ENCODE results near the gene MBOAT7.

Gene MBOAT7

DNA sequence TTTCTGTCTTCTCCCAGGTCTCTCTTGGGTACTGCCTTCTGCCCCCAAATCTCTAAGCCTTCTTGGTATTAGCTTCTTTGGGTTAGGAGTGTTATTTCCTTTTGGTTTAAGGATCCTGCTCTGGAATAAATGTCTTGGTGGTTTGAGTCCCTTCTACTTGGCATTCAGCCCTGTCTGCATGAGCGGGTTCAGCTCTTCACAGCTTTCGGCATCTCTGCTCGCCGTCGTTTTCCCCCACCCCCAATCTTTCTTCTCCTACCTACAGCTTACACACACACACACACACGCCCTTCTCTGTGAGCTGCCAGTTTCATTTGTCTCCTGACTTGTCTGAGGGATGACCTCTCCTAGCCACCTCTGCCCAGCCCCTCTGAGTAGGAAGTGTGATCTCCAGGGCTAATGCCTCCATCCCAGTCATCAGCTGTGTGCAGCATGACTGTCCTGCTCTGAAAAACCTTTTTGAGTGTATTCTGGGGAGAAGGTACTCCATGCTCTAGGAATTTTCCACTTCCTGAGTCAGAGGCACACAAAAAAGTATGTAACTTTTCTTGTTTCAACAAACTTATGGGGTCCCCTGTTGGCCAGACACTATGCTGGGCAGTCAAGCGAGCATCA is 47.1 kb downstream of the MBOAT7 start:
- Histone ChIP-seq H3K4me3 (no peak overlapping the region), H3K9me3 (no peaks in the 10 kb centered on the region), H3K4me1 (no peaks in the 10 kb centered on the region), H3K36me3 (replicated peaks) (peaks cover 82% of the 10 kb centered on the region), H3K27me3 (ENCODE audit: low read depth) (no peaks in the 10 kb centered on the region)
- in situ Hi-C loops (cut with MboI; ENCODE audit: low sequenced_read_pairs), result no loop called here
- DNase-seq (ENCODE audit: low spot score in 2 of 2), result no peak

DNA sequence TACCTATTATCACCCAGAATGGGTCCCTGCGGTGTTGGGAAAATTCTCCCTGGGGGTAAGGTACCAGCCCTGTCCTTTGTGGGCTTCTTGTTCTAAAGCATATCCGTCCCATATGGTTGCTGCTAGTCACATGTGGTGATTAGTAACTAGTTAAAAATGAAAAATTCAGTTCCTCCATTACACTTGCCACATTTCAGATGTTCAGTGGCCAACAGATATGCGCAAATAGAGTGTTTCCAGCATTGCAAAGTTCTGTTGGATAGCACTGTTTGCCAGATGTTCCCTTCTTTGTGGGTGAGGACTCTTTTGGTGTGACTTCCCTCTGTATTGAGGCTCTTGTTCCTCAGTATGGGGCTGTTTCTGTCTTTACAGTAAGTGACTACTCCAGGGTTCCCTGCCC is 48.0 kb downstream of the MBOAT7 start:
- Histone ChIP-seq H3K4me1 (peaks cover under 1% of the 10 kb centered on the region; the same call in 1 of the 2 replicates), H3K36me3 (replicated peaks) (peaks cover 72% of the 10 kb centered on the region), H3K27me3 (ENCODE audit: low read depth) (no peaks in the 10 kb centered on the region), H3K4me3 (no peak overlapping the region), H3K9me3 (no peaks in the 10 kb centered on the region)
- DNase-seq (ENCODE audit: low spot score in 2 of 2), result no peak
- in situ Hi-C loops (cut with MboI; ENCODE audit: low sequenced_read_pairs), result no loop called here

DNA sequence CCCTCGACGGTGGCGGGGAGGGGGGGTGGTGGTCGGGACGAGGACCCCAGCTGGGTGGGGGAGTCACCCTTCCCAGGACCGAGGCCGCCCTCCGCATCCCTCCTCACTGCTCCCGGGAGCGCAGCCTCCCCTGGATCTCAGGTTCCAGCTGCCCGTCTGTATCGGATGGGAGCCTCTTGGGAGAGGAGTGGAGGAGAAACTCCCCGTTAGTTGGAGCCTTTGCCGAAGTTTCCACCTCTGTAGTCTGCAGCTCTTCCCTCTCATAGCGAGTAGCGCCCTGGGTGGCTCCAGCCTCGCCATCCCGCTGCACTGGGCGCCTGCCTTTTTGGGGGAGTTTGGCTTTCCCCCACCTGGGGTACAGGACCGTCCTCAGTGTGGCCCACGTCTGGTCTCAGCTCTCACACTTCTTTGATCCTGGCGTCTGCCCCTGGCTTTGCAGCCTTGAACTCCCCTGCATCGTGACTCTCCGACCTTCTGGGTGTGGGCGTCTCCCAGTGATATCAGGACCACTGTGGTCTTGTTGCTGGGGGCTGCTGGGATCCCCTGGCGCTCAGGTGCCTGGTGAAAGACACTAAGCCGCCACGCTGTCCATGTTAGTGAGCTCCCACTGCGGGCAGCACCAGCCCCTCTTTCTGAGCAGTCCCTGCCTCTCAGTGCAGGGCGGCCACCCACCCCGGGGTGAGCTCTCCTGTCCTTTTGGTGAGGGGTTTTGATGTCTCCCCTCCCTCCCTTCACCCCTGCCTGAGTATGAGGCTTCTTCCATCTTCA is 50.7 kb downstream of the MBOAT7 start:
- H3K36me3 ChIP-seq (replicated peaks), result peaks cover 46% of the 10 kb centered on the region
- DNase-seq (ENCODE audit: low spot score in 2 of 2), result no peak

GRCh38 chr19:54137699-54138488 is 51.5 kb downstream of the MBOAT7 start, which contains the start of gene CNOT3:
Gene CNOT3 (plus strand): TSS chr19:54137762. CDS start chr19:54142979, 5,217 bp downstream.
- peaks cover 2% of the 10 kb centered on the region for H3K4me1 ChIP-seq
- in situ Hi-C loops (cut with MboI; ENCODE audit: low sequenced_read_pairs), result no loop called here
- H3K36me3 ChIP-seq (replicated peaks), result peaks cover 41% of the 10 kb centered on the region
- DNase-seq (ENCODE audit: low spot score in 2 of 2), result peak in 1 of 2 experiments; percentile 30
- no peaks in the 10 kb centered on the region for H3K9me3 ChIP-seq
- no peaks in the 10 kb centered on the region for H3K27me3 ChIP-seq (ENCODE audit: low read depth)
- H3K4me3 ChIP-seq, result peak within 1 kb of the TSS; percentile 96

More for the DNA sequence above, 50.7 kb downstream of the MBOAT7 start:
- H3K9me3 ChIP-seq, result no peaks in the 10 kb centered on the region
- H3K27me3 ChIP-seq (ENCODE audit: low read depth), result no peaks in the 10 kb centered on the region
- in situ Hi-C loops (cut with MboI; ENCODE audit: low sequenced_read_pairs), result no loop called here
- H3K4me3 ChIP-seq, result peak overlapping the region; percentile 96
- H3K4me1 ChIP-seq, result peaks cover 2% of the 10 kb centered on the region

GRCh38 chr19:54136864-54137698 is 52.3 kb downstream of the MBOAT7 start:
- H3K9me3 ChIP-seq, result no peaks in the 10 kb centered on the region
- DNase-seq (ENCODE audit: low spot score in 2 of 2), result peak; percentile 100
- in situ Hi-C loops (cut with MboI; ENCODE audit: low sequenced_read_pairs), result no loop called here
- peaks cover 2% of the 10 kb centered on the region for H3K4me1 ChIP-seq
- peak overlapping the region; percentile 96 for H3K4me3 ChIP-seq
- H3K36me3 ChIP-seq (replicated peaks), result peaks cover 35% of the 10 kb centered on the region
- H3K27me3 ChIP-seq (ENCODE audit: low read depth), result no peaks in the 10 kb centered on the region

DNA sequence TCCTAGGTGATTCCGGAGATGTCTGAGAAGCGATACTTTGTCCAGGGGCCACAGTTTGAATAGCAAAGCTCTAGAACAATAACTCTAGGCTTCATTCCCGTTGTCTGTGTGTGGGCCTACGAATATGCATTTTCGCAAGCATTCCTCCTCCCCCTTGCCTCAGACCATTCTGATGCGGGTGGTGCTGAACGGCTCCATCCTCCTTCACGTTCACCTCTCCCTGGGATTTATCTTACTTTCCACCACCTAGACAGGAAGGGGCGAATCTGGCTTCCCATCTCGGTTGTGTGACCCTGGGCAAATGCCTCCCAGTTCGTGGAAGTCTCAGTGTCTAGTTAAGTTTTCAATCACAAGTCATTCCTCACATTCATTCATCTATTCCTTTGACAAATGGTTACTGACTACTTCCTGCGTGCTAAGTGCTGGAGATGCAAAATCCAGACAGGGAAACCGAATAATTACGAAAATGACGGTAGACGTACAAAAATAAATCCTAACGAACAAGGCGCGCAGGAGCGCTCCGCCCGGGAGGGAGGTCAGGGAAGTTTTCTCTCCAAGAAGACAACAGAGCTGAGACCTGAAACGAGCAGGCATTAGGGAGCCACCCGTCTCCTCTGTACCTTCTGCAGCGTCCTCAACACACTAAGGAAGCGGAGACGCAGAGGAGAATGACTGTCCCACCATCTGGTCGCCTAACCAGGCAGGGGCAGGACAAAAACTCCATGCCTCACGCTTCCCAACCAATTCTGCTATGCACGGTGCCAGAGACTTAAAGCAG is 53.1 kb downstream of the MBOAT7 start:
- H3K4me1 ChIP-seq, result peaks cover 2% of the 10 kb centered on the region
- H3K9me3 ChIP-seq, result no peaks in the 10 kb centered on the region
- in situ Hi-C loops (cut with MboI; ENCODE audit: low sequenced_read_pairs), result no loop called here
- DNase-seq (ENCODE audit: low spot score in 2 of 2), result peak; percentile 43 to 48
- peaks cover 29% of the 10 kb centered on the region for H3K36me3 ChIP-seq (replicated peaks)
- H3K4me3 ChIP-seq, result peak overlapping the region; percentile 39
- no peaks in the 10 kb centered on the region for H3K27me3 ChIP-seq (ENCODE audit: low read depth)

- H3K4me1 ChIP-seq, result peaks cover 2% of the 10 kb centered on the region
- no peaks in the 10 kb centered on the region for H3K9me3 ChIP-seq
- DNase-seq (ENCODE audit: low spot score in 2 of 2), result no peak
- in situ Hi-C loops (cut with MboI; ENCODE audit: low sequenced_read_pairs), result no loop called here
- H3K4me3 ChIP-seq, result no peak overlapping the region
- H3K27me3 ChIP-seq (ENCODE audit: low read depth), result no peaks in the 10 kb centered on the region
- peaks cover 17% of the 10 kb centered on the region for H3K36me3 ChIP-seq (replicated peaks)
These were observed 55.3 kb downstream of the MBOAT7 start for GRCh38 chr19:54133957-54134590.

GRCh38 chr19:54133312-54133956 is 55.9 kb downstream of the MBOAT7 start:
- Histone ChIP-seq H3K9me3 (no peaks in the 10 kb centered on the region), H3K36me3 (replicated peaks) (peaks cover 12% of the 10 kb centered on the region; the same call in 1 of the 2 replicates), H3K27me3 (ENCODE audit: low read depth) (no peaks in the 10 kb centered on the region), H3K4me3 (no peak overlapping the region), H3K4me1 (peaks cover 2% of the 10 kb centered on the region)
- no peak for DNase-seq (ENCODE audit: low spot score in 2 of 2)
- in situ Hi-C loops (cut with MboI; ENCODE audit: low sequenced_read_pairs), result no loop called here

GRCh38 chr19:54129617-54129996 is 59.8 kb downstream of the MBOAT7 start:
- in situ Hi-C loops (cut with MboI; ENCODE audit: low sequenced_read_pairs), result no loop called here
- H3K36me3 ChIP-seq (replicated peaks), result peaks cover 37% of the 10 kb centered on the region
- no peaks in the 10 kb centered on the region for H3K4me1 ChIP-seq
- no peaks in the 10 kb centered on the region for H3K9me3 ChIP-seq
- H3K4me3 ChIP-seq, result no peak overlapping the region
- no peak for DNase-seq (ENCODE audit: low spot score in 2 of 2)
- no peaks in the 10 kb centered on the region for H3K27me3 ChIP-seq (ENCODE audit: low read depth)

- Histone ChIP-seq H3K4me1 (no peaks in the 10 kb centered on the region), H3K4me3 (no peak overlapping the region), H3K36me3 (replicated peaks) (peaks cover 43% of the 10 kb centered on the region), H3K27me3 (ENCODE audit: low read depth) (no peaks in the 10 kb centered on the region), H3K9me3 (no peaks in the 10 kb centered on the region)
- in situ Hi-C loops (cut with MboI; ENCODE audit: low sequenced_read_pairs), result no loop called here
- DNase-seq (ENCODE audit: low spot score in 2 of 2), result no peak
These were observed 60.4 kb downstream of the MBOAT7 start for GRCh38 chr19:54128796-54129616.

DNA sequence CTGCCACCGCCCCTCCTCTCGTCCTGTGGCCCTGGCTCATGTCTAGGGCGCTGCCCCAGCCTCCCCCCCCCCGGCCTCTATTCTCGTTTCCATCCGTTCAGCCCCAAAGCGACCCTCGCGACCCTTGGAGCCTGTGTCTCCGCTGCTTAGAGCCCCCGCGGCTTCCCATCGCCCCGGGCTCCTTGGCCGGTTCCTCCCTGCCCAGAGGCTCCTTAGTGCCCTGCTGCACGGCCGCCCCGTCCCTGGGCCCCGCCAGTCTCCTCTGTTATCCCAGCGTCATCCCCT is 61.0 kb downstream of the MBOAT7 start:
- no peak for DNase-seq (ENCODE audit: low spot score in 2 of 2)
- Histone ChIP-seq H3K4me3 (no peak overlapping the region), H3K9me3 (no peaks in the 10 kb centered on the region), H3K36me3 (replicated peaks) (peaks cover 49% of the 10 kb centered on the region), H3K27me3 (ENCODE audit: low read depth) (no peaks in the 10 kb centered on the region), H3K4me1 (no peaks in the 10 kb centered on the region)
- in situ Hi-C loops (cut with MboI; ENCODE audit: low sequenced_read_pairs), result no loop called here

All from HAP-1 (cell line).